ENCODE results near the gene RPS13. TPM values are rescaled to one million over a fixed set of nuclear protein-coding genes. Genes with fewer than 3 reads are reported as not detected.
"Not testable (repeated sequence)": the region's sequence is repeated elsewhere in the genome, so short reads cannot be mapped to it uniquely, and the experiment has no call there.

Gene RPS13
- total RNA-seq, 2 donors from 2014 or later, result 544 to 709 TPM

DNA sequence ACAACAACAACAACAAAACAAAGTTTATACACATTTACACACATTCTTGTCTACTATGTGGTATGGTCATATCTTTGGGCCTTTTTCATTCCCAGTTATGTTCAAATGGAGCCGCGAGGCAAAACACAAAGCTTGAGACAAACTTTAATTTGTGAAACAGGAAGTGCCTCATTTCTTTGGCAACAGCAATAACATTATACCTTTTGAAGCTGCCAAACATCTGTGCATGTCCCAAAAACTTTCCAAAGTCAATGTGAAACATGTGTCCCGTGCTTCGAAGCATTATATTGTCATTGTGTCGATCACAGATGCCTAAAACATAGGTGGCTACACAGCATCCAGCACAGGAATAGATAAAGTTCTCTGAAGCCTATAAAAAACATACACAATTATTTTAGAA is 25.0 kb upstream of the RPS13 start:
- DNase-seq (ENCODE audit: low spot score) (no peak), ATAC-seq (ENCODE audit: insufficient number of reproducible peaks, low FRiP score, low read depth) (no peak)
- Histone ChIP-seq H3K27me3 (replicated peaks; ENCODE audit: insufficient read depth) (no peaks in the 10 kb centered on the region), H3K4me1 (ENCODE audit: control insufficient read depth in 1 of 2, low read depth in 2 of 2) (no peaks in the 10 kb centered on the region), H3K27ac (no peak overlapping the region), H3K36me3 (peaks cover 40% of the 10 kb centered on the region), H3K9me3 (no peaks in the 10 kb centered on the region), H3K4me3 (no peak overlapping the region)
- TF ChIP-seq, protein P1, sequence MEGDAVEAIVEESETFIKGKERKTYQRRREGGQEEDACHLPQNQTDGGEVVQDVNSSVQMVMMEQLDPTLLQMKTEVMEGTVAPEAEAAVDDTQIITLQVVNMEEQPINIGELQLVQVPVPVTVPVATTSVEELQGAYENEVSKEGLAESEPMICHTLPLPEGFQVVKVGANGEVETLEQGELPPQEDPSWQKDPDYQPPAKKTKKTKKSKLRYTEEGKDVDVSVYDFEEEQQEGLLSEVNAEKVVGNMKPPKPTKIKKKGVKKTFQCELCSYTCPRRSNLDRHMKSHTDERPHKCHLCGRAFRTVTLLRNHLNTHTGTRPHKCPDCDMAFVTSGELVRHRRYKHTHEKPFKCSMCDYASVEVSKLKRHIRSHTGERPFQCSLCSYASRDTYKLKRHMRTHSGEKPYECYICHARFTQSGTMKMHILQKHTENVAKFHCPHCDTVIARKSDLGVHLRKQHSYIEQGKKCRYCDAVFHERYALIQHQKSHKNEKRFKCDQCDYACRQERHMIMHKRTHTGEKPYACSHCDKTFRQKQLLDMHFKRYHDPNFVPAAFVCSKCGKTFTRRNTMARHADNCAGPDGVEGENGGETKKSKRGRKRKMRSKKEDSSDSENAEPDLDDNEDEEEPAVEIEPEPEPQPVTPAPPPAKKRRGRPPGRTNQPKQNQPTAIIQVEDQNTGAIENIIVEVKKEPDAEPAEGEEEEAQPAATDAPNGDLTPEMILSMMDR (IDR thresholded peaks at IDR 0.05), result no peak

DNA sequence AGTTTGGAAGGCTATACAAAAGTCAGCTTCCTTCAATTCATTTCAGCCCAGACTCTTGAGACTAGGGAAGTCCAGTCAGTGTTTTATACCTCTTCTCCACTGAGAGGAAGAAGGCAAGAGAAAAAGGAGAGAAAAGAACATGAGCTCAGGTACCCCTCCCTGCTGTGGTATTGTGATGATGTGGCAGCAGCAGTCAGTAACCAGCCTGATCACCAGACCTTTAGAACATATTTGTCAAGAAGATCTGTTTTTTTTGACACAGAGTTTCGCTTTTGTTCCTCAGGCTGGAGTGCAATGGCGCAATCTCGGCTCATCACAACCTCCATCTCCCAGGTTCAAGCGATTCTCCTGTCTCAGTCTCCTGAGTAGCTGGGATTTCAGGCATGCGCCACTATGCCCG is 21.2 kb upstream of the RPS13 start:
- ATAC-seq (ENCODE audit: insufficient number of reproducible peaks, low FRiP score, low read depth) (no peak), DNase-seq (ENCODE audit: low spot score) (no peak)
- no peaks in the 10 kb centered on the region for H3K27me3 ChIP-seq (replicated peaks; ENCODE audit: insufficient read depth)
- no peak overlapping the region for H3K27ac ChIP-seq
- no peaks in the 10 kb centered on the region for H3K4me1 ChIP-seq (ENCODE audit: control insufficient read depth in 1 of 2, low read depth in 2 of 2)
- no peak overlapping the region for H3K4me3 ChIP-seq
- H3K9me3 ChIP-seq, result no peaks in the 10 kb centered on the region
- peaks cover 30% of the 10 kb centered on the region for H3K36me3 ChIP-seq
- TF ChIP-seq, protein P1 (IDR thresholded peaks at IDR 0.05), result no peak

DNA sequence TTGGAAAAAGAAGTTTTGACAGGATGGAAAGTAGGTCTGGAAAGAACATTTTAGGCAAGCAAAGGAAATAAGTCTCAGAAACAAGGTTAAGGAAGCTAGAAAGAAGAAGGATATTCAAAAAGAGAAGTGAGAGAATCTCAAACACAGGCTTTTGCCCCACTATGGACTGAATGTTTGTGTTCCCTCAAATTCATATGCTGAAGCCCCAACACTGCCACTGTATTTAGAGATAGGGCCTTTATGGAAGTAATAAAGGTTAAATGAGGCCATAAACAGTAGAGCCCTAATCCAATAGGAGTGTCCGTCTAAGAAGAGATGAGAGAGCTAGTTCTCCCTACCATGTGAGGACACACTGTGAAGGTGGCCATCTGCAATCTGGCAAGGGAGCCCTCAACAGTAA is 20.6 kb upstream of the RPS13 start:
- Histone ChIP-seq H3K4me1 (ENCODE audit: control insufficient read depth in 1 of 2, low read depth in 2 of 2) (no peaks in the 10 kb centered on the region), H3K4me3 (no peak overlapping the region), H3K27ac (no peak overlapping the region), H3K36me3 (peaks cover 34% of the 10 kb centered on the region), H3K27me3 (replicated peaks; ENCODE audit: insufficient read depth) (no peaks in the 10 kb centered on the region), H3K9me3 (no peaks in the 10 kb centered on the region)
- TF ChIP-seq, protein P1 (IDR thresholded peaks at IDR 0.05), result no peak
- ATAC-seq (ENCODE audit: insufficient number of reproducible peaks, low FRiP score, low read depth) (no peak), DNase-seq (ENCODE audit: low spot score) (no peak)

DNA sequence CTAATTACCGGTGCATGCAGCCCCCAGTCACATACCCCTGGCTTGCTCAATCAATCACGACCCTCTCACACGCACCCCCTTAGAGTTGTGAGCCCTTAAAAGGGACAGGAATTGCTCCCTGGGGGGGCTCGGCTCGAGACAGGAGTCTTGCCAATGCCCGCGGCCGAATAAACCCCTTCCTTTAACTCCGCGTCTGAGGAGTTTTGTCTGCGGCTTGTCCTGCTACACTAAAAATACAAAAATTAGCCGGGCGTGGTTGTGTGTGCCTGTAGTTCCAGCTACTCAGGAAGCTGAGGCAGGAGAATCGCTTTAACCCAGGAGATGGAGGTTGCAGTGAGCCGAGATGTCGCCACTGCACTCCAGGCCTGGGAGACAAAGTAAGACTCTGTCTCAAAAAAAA is 8.5 kb upstream of the RPS13 start:
- H3K27ac ChIP-seq; H3K27me3 ChIP-seq (replicated peaks; ENCODE audit: insufficient read depth); H3K4me1 ChIP-seq (ENCODE audit: control insufficient read depth in 1 of 2, low read depth in 2 of 2); ATAC-seq (ENCODE audit: insufficient number of reproducible peaks, low FRiP score, low read depth); H3K4me3 ChIP-seq; H3K36me3 ChIP-seq; H3K9me3 ChIP-seq; DNase-seq (ENCODE audit: low spot score): not testable (repeated sequence)

DNA sequence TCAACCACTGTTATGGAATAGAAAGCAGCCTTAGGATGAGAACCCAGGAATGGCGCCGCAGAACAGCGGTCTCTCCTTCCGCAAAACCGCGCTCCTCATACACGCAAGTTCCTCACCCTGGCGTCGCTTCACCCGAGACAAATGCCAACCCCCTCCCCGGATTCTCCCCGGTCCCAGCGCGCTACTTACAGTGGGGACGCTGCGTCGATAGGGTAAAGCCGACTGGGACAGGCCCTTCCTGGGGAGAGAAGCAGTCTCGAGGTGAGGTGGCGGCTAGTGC is 287 bp downstream of the RPS13 start:
- H3K36me3 ChIP-seq, result peaks cover 19% of the 10 kb centered on the region
- peaks cover 12 to 26% of the 10 kb centered on the region in 2 donors for H3K4me1 ChIP-seq (ENCODE audit: control insufficient read depth in 1 of 2, low read depth in 2 of 2)
- no peaks in the 10 kb centered on the region for H3K9me3 ChIP-seq
- H3K4me3 ChIP-seq, result peak overlapping the region; percentile 97
- ATAC-seq (ENCODE audit: insufficient number of reproducible peaks, low FRiP score, low read depth) (no peak), DNase-seq (ENCODE audit: low spot score) (no peak)
- H3K27ac ChIP-seq, result peak overlapping the region; percentile 82 to 85
- no peaks in the 10 kb centered on the region for H3K27me3 ChIP-seq (replicated peaks; ENCODE audit: insufficient read depth)
- TF ChIP-seq, protein P1 (IDR thresholded peaks at IDR 0.05), result no peak

DNA sequence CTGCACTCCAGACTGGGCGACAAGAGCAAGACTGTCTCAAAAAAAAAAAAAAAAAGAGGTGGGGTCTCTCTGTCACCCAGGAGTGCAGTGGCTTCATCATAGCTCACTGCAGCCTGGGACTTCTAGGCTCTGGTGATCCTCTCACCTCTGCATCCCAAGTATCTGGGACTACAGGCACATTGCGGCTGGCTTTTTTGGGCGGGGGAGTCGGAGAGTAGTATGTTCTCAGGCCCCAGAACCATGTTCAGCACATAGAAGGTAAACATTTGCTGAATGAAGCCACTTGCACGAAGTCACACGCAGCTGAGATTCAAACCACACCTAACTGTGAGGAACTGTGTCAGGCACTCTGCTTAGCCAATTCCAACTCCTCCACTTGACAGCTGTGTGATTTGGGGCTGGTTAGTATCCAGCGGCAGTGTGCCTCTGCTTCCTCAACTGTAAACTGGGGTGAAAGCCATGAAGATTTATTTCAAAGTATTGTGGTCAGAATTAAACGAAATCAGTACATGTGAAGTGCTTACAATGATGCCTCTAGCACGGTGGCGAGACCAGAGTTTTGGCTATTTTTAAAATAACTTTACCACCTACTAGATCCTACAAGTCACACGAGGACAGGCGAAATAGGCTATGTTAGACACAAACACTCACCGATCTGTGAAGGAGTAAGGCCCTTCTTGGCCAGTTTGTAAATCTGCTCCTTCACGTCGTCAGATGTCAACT is 789 bp downstream of the RPS13 start:
- no peak for ATAC-seq (ENCODE audit: insufficient number of reproducible peaks, low FRiP score, low read depth)
- Histone ChIP-seq H3K27ac (peak overlapping the region; percentile 82 to 85), H3K36me3 (peaks cover 19% of the 10 kb centered on the region), H3K4me1 (ENCODE audit: control insufficient read depth in 1 of 2, low read depth in 2 of 2) (peaks cover 12 to 26% of the 10 kb centered on the region in 2 donors), H3K9me3 (no peaks in the 10 kb centered on the region), H3K27me3 (replicated peaks; ENCODE audit: insufficient read depth) (no peaks in the 10 kb centered on the region), H3K4me3 (peak overlapping the region; percentile 97)
- no peak for DNase-seq (ENCODE audit: low spot score)
- TF ChIP-seq, protein P1 (IDR thresholded peaks at IDR 0.05), result no peak
